Measurements from ENCODE around the gene TPCN2.
A peak's percentile ranks its signal among the peaks of the same experiment; 100 is the strongest.
"Not testable (repeated sequence)": the region's sequence is repeated elsewhere in the genome, so short reads cannot be mapped to it uniquely, and the experiment has no call there.

The TPCN2 gene

DNA sequence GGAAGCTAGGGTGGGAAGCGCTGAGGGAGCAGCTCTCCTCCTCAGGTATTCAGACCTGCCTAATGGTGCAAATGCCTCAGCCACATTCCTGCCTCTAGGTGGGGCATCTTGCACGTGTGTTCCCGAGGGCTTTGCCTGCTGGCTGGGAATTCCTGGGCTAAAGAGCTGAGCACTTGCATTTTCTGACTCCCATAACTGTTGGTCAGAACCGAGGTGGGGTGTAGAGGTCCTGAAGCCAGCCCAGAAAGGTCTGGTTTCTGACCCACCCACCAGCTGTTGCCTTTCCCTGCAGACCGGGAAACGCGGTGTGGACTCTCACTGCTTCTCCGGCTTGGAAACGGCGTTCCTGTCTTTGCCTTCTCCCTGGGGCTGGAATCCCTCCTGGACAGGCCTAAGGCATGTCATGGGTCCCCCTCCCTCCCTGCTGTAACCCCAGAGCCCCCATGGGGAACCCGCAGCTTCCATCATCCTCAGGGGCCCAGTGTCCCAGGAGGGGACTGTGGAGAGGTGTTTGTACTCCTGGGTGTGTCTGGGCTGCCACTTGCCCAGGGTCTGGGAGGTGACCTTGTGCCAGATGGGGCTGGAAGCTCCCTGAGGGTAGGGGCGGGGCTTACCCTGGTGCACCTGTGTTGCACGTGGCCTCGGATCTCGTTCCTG is 83.0 kb downstream of the TPCN2 start:
- Mint-ChIP-seq H3K4me3 (no peak overlapping the region), H3K9me3 (peaks cover 17% of the 10 kb centered on the region), H3K4me1 (ENCODE audit: low read depth) (peaks cover 20% of the 10 kb centered on the region), H3K27me3 (no peaks in the 10 kb centered on the region), H3K36me3 (ENCODE audit: low read depth) (peaks cover 7% of the 10 kb centered on the region), H3K27ac (no peak overlapping the region)

DNA sequence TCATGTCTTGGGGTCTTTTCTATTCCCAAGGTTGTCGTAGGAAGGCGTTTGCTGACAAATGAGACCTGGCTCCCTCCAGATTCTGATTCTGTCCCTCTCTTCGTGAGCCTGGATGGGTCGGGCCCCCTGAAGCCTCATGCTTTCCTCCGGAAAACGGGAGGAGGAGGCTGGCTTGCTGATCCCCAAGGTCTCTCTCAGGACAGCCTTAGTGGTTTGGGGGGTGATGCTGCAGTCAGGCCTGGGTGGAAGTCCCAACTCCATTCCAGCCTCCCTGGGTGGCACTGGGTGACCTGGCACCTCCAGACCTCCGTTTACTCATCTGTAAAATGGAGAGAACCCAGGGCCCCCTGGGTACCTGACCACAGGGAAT is 83.6 kb downstream of the TPCN2 start:
- peaks cover 20% of the 10 kb centered on the region for H3K4me1 Mint-ChIP-seq (ENCODE audit: low read depth)
- H3K36me3 Mint-ChIP-seq (ENCODE audit: low read depth): peaks cover 7% of the 10 kb centered on the region
- no peak overlapping the region for H3K4me3 Mint-ChIP-seq
- no peak overlapping the region for H3K27ac Mint-ChIP-seq
- H3K9me3 Mint-ChIP-seq: peaks cover 17% of the 10 kb centered on the region
- no peaks in the 10 kb centered on the region for H3K27me3 Mint-ChIP-seq

DNA sequence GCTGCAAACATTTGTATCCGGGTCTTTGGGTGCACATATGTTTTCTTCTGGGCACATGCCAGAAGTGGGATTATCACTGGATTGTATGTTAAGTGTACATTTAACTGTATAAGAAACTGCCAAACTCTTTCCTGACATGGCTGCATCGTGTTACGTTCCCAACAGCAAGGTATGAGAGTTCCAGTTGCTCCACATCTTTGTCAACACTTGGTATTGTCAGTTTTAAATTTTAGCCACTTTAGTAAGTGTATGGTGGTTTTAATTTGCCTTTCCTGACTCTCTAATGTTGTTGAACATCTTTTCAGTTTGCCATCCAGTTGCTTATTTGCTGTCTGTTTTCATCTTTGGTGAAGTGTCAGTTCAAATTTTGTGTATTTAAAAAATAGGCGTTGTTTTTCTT is 84.5 kb downstream of the TPCN2 start:
- Mint-ChIP-seq H3K4me1 (ENCODE audit: low read depth) (peaks cover 20% of the 10 kb centered on the region), H3K27me3 (no peaks in the 10 kb centered on the region), H3K36me3 (ENCODE audit: low read depth) (peaks cover 7% of the 10 kb centered on the region), H3K27ac (no peak overlapping the region), H3K9me3 (peaks cover 12% of the 10 kb centered on the region), H3K4me3 (no peak overlapping the region)

DNA sequence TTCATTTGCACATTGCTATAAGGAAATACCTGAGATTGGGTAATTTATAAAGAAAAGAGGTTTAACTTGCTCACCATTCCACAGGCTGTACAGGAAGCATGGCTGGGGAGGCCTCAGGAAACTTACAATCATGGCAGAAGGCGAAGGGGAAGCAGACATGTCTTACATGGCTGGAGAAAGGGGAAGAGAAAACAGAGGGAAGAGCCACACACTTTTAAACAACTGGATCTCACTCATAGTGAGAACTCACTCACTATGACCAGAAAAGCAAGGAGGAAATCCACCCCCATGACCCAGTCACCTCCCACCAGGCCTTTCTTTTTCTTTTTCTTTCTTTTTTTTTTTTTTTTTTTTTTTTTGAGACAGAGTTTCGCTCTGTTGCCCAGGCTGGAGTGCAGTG is 85.5 kb downstream of the TPCN2 start:
- H3K4me1 Mint-ChIP-seq (ENCODE audit: low read depth): peaks cover 20% of the 10 kb centered on the region
- H3K27ac Mint-ChIP-seq: peak overlapping the region; percentile 50

GRCh38 chr11:69134957-69135356 is 86.2 kb downstream of the TPCN2 start:
- Mint-ChIP-seq H3K27me3 (no peaks in the 10 kb centered on the region), H3K4me1 (ENCODE audit: low read depth) (peaks cover 20% of the 10 kb centered on the region), H3K27ac (no peak overlapping the region), H3K4me3 (no peak overlapping the region), H3K36me3 (ENCODE audit: low read depth) (peaks cover 7% of the 10 kb centered on the region), H3K9me3 (peaks cover 6% of the 10 kb centered on the region)

More for the DNA sequence above, 85.5 kb downstream of the TPCN2 start:
- H3K9me3 Mint-ChIP-seq; H3K4me3 Mint-ChIP-seq; H3K36me3 Mint-ChIP-seq (ENCODE audit: low read depth); H3K27me3 Mint-ChIP-seq: not testable (repeated sequence)

GRCh38 chr11:69135420-69136363 is 87.0 kb downstream of the TPCN2 start:
- Mint-ChIP-seq H3K27me3 (no peaks in the 10 kb centered on the region), H3K9me3 (peaks cover 6% of the 10 kb centered on the region), H3K27ac (no peak overlapping the region), H3K4me3 (no peak overlapping the region), H3K4me1 (ENCODE audit: low read depth) (peaks cover 20% of the 10 kb centered on the region), H3K36me3 (ENCODE audit: low read depth) (peaks cover 7% of the 10 kb centered on the region)

DNA sequence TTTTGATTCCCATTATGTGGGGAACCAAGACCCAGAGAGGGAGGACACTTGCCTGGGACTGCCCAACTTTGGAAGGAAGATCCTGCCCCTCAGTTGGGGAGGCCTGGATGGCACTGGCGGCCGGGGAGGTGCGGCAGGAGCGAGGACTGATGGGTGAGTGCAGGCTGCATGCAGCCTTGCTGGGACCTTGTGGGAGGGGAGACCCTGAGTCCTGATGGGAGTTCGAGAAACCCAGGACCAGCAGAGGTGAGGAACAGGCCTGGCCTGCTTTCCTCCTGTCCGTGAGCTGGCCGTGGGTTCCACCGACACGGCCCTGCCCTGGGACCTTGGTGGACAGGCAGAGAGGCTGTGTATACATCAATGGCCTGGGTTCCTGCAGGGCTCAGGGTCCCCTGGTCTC is 87.7 kb downstream of the TPCN2 start:
- Mint-ChIP-seq H3K27ac (no peak overlapping the region), H3K4me1 (ENCODE audit: low read depth) (peaks cover 20% of the 10 kb centered on the region), H3K9me3 (peaks cover 6% of the 10 kb centered on the region), H3K36me3 (ENCODE audit: low read depth) (peaks cover 7% of the 10 kb centered on the region), H3K27me3 (peaks cover under 1% of the 10 kb centered on the region), H3K4me3 (no peak overlapping the region)

GRCh38 chr11:69137151-69137844 is 88.6 kb downstream of the TPCN2 start:
- Mint-ChIP-seq H3K9me3 (peaks cover 13% of the 10 kb centered on the region), H3K27ac (no peak overlapping the region)

DNA sequence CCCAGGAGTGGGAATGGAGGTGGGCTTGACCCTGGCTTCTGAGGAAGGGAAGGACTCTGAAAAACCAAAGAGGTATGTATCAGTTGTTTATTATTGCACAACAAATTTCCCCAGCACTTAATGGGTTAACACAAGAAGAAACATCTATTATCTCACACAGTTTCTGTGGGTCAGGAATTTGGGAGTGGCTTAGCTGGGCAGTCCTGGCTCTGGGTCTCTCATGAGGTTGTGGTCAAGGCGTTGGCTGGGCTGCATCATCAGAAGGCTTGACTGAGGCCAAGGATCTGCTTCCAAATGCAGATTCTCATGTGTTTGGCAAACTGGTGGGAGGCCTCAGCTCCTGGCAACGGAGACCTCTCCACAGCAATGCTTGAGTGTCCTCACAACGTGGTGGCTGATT is 89.5 kb downstream of the TPCN2 start:
- Mint-ChIP-seq H3K4me3 (no peak overlapping the region), H3K27me3 (peaks cover 5% of the 10 kb centered on the region), H3K36me3 (ENCODE audit: low read depth) (peaks cover 7% of the 10 kb centered on the region), H3K9me3 (peaks cover 13% of the 10 kb centered on the region), H3K4me1 (ENCODE audit: low read depth) (peaks cover 30% of the 10 kb centered on the region), H3K27ac (no peak overlapping the region)

More at GRCh38 chr11:69137151-69137844, 88.6 kb downstream of the TPCN2 start:
- H3K4me1 Mint-ChIP-seq (ENCODE audit: low read depth): peaks cover 28% of the 10 kb centered on the region
- peaks cover 7% of the 10 kb centered on the region for H3K36me3 Mint-ChIP-seq (ENCODE audit: low read depth)
- H3K27me3 Mint-ChIP-seq: peaks cover 5% of the 10 kb centered on the region
- no peak overlapping the region for H3K4me3 Mint-ChIP-seq

DNA sequence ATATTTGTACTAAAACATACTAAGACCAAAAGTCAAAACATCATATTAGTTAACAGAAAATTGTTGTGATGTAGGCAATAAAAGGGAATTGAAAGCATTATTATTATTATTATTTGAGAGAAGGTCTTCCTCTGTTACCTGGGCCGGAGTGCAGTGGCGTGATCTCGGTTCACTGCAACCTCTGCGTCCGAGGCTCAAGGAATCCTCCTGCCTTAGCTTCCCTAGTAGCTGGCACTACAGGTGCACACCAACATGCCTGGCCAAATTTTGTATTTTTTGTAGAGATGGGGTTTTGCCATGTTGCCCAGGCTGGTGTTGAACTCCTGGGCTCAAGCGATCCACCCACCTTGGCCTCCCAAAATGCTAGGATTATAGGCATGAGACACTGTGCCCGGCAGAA is 91.4 kb downstream of the TPCN2 start:
- H3K4me3 Mint-ChIP-seq, H3K27ac Mint-ChIP-seq, H3K27me3 Mint-ChIP-seq: not testable (repeated sequence)
- Mint-ChIP-seq H3K36me3 (ENCODE audit: low read depth) (peaks cover 11% of the 10 kb centered on the region), H3K4me1 (ENCODE audit: low read depth) (peaks cover 33% of the 10 kb centered on the region), H3K9me3 (peaks cover 17% of the 10 kb centered on the region)

DNA sequence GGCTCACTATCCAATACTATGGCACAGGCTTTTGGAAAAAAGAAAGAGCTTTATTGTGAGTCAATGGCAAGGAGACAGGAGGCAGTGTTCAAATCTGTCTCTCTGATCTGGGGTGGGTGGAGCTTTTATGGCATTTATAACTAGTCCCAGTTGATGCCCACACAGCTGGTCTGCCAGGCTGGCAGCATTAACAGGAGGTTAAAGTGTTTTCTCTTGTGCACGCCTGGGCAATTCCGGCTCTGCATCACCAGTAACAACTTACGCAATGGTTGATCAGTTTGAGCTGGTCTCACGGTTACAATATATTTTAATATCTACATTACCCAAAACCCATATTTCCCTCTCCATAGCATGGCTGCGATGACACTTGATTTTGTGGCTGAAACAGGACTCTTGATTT is 91.9 kb downstream of the TPCN2 start:
- H3K36me3 Mint-ChIP-seq (ENCODE audit: low read depth): peaks cover 14% of the 10 kb centered on the region
- H3K9me3 Mint-ChIP-seq: peaks cover 20% of the 10 kb centered on the region
- peaks cover 8% of the 10 kb centered on the region for H3K27me3 Mint-ChIP-seq
- no peak overlapping the region for H3K4me3 Mint-ChIP-seq
- peaks cover 35% of the 10 kb centered on the region for H3K4me1 Mint-ChIP-seq (ENCODE audit: low read depth)
- H3K27ac Mint-ChIP-seq: no peak overlapping the region

DNA sequence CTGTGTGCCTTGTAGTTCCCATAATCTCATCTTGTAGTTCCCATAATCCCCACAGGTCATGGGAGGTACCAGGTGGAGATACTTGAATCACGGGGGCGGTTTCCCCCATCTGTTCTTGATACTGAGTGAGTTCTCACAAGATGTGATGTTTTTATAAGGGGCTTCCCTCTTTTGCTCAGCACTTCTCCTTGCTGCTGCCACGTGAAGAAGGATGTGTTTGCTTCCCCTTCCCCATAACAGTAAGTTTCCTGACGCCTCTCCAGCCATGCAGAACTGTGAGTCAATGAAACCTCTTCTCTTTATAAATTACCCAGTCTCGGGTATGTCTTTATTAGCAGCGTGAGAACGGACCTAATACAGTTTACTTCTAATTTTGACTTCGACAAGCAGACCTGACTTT is 93.0 kb downstream of the TPCN2 start:
- H3K27ac Mint-ChIP-seq: no peak overlapping the region
- H3K4me3 Mint-ChIP-seq: no peak overlapping the region
- peaks cover 28% of the 10 kb centered on the region for H3K4me1 Mint-ChIP-seq (ENCODE audit: low read depth)
- peaks cover 15% of the 10 kb centered on the region for H3K36me3 Mint-ChIP-seq (ENCODE audit: low read depth)
- peaks cover 26% of the 10 kb centered on the region for H3K9me3 Mint-ChIP-seq
- peaks cover 8% of the 10 kb centered on the region for H3K27me3 Mint-ChIP-seq

DNA sequence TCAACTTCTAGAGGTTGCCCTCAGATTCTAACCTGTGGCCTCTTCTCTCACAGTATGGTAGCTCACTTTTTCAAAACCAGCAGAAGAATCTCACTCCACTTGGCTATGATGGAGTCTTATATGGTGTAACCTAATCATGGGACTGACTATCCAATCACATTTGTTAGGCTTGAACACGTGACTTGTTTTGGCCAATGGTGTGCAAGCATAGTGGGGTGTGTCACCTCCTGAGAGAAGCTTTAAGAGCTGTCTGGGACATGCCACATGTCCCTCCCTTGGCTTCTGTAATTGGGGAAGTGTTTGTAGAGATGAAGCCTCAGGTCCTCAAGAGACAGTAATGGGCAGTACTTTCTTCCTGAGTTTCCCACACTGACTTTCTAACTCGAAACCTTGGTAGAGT is 94.2 kb downstream of the TPCN2 start:
- Mint-ChIP-seq H3K36me3 (ENCODE audit: low read depth) (peaks cover 17% of the 10 kb centered on the region), H3K27ac (no peak overlapping the region), H3K9me3 (peaks cover 27% of the 10 kb centered on the region), H3K4me1 (ENCODE audit: low read depth) (peaks cover 28% of the 10 kb centered on the region), H3K4me3 (no peak overlapping the region), H3K27me3 (peaks cover 8% of the 10 kb centered on the region)

- Mint-ChIP-seq H3K27me3 (peaks cover 8% of the 10 kb centered on the region), H3K4me1 (ENCODE audit: low read depth) (peaks cover 36% of the 10 kb centered on the region), H3K9me3 (peaks cover 31% of the 10 kb centered on the region), H3K36me3 (ENCODE audit: low read depth) (peaks cover 20% of the 10 kb centered on the region), H3K27ac (peak overlapping the region; percentile 84), H3K4me3 (peak overlapping the region; percentile 38)
Observed at GRCh38 chr11:69144316-69145049, 95.8 kb downstream of the TPCN2 start.

All from stimulated activated naive CD8-positive, alpha-beta T cell treated with anti-CD3 and anti-CD28 coated beads, Interleukin-15, Interleukin-2, amounts not matched to agents 100 ng/mL and 50 ng/mL, for 24 hours (primary cell).